ENCODE measurements around the gene SNRPB.

DNA sequence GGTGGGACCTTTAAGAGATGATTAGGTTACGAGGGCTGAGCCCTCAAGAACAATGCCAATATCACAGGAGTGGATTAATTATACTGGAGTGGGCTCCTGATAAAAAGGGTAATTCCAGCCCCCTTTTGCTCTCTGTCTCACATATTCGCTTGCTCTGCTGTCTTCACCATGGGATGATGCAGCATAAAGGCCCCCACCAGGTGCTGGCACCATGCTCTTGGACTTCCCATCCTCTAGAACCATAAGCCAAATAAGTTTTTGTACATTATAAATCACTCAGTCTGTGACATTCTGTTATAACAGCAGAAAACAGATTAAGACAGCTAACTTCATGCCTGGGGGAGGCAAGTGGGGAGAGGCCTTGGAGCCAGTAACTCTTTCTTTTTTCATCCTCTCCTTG is 9.8 kb upstream of the SNRPB start:
- TF ChIP-seq SREBF2 (IDR thresholded peaks at IDR 0.05; ENCODE audit: low read length) (no peak), RAD21 (IDR thresholded peaks at IDR 0.05; ENCODE audit: insufficient read depth, low read depth, low read length) (no peak), EP300 (IDR thresholded peaks at IDR 0.05; ENCODE audit: borderline replicate concordance in 1 of 2, control insufficient read depth in 1 of 2, low read depth in 2 of 2, low read length in 2 of 2) (no peak), EZH2 (IDR thresholded peaks at IDR 0.05; ENCODE audit: borderline replicate concordance, control insufficient read depth, low read depth, low read length) (no peak), SRF (IDR thresholded peaks at IDR 0.05; ENCODE audit: low read depth in 2 of 2, low read length in 2 of 2) (no peak), SUZ12 (IDR thresholded peaks at IDR 0.05; ENCODE audit: unreplicated experiment) (no peak), TAF1 (IDR thresholded peaks at IDR 0.05; ENCODE audit: borderline replicate concordance, low read depth, low read length) (no peak), NRF1 (conservative IDR thresholded peaks at IDR 0.05; ENCODE audit: low read depth, low read length) (no peak), BRCA1 (IDR thresholded peaks at IDR 0.05; ENCODE audit: low read depth, low read length) (no peak)
- TF ChIP-seq, protein P1, sequence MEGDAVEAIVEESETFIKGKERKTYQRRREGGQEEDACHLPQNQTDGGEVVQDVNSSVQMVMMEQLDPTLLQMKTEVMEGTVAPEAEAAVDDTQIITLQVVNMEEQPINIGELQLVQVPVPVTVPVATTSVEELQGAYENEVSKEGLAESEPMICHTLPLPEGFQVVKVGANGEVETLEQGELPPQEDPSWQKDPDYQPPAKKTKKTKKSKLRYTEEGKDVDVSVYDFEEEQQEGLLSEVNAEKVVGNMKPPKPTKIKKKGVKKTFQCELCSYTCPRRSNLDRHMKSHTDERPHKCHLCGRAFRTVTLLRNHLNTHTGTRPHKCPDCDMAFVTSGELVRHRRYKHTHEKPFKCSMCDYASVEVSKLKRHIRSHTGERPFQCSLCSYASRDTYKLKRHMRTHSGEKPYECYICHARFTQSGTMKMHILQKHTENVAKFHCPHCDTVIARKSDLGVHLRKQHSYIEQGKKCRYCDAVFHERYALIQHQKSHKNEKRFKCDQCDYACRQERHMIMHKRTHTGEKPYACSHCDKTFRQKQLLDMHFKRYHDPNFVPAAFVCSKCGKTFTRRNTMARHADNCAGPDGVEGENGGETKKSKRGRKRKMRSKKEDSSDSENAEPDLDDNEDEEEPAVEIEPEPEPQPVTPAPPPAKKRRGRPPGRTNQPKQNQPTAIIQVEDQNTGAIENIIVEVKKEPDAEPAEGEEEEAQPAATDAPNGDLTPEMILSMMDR (IDR thresholded peaks at IDR 0.05 in 2 of 3, conservative IDR thresholded peaks at IDR 0.05 in 1 of 3; ENCODE audit: control insufficient read depth in 2 of 3, extremely low read depth in 1 of 3, insufficient read depth in 1 of 3, low read depth in 3 of 3, low read length in 3 of 3), result no peak
